PC-3 (cell line): ENCODE results near the gene BRPF1. TPM values are rescaled to one million over a fixed set of nuclear protein-coding genes. Genes with fewer than 3 reads are reported as not detected.

Experiments
- ATAC-seq: fragments of 200-7000 bp; cut with Tn5 transposase; 2 replicates; pipeline ENCODE4 v1.9.1; 2020; ENCODE audit warnings: mild to moderate bottlenecking, moderate library complexity
- BruUV-seq: library from RNA; stranded (reverse); fragments of 400-500 nt; replicated peaks from 2 replicates; lab custom pipeline; 2021; lab: Mats Ljungman, UMichigan
- CTCF ChIA-PET: fragments of 300-600 bp; sonication (Branson Sonifier 250); formaldehyde crosslinking; loops from one replicate; lab custom pipeline; 2022; ENCODE audit warnings: antibody characterized with exemption; lab: Charles Lee
- POLR2A ChIA-PET: fragments of 300-600 bp; sonication (Branson Sonifier 250); formaldehyde crosslinking; loops from one replicate; lab custom pipeline; 2022; ENCODE audit warnings: antibody characterized with exemption; ENCODE audit not compliant: unreplicated experiment; lab: Charles Lee
- DNase-seq: peaks from one replicate; pipeline ENCODE4 v3.0.0-alpha.2; 2015
- H2AFZ ChIP-seq: fragments of 300-600 bp; sonication (generic); 2 replicates; pipeline ENCODE4 v1.6.0; 2016; ENCODE audit warnings: antibody characterized with exemption, low read length
- H3F3A ChIP-seq: fragments of 300-600 bp; sonication (generic); one replicate; pipeline ENCODE4 v1.6.0; 2017; ENCODE audit warnings: antibody characterized with exemption, low read length, control low read depth, mild to moderate bottlenecking; ENCODE audit not compliant: unreplicated experiment
- H3K27ac ChIP-seq: fragments of 300-600 bp; sonication (generic); 2 replicates; pipeline ENCODE4 v1.5.1; 2016; ENCODE audit warnings: mild to moderate bottlenecking, low read length
- H3K27me3 ChIP-seq: fragments of 300-600 bp; sonication (generic); 2 replicates; pipeline ENCODE4 v1.6.1; 2016; ENCODE audit warnings: low read length, mixed read lengths
- H3K36me3 ChIP-seq: fragments of 300-600 bp; sonication (generic); 2 replicates; pipeline ENCODE4 v1.6.1; 2016; ENCODE audit warnings: low read depth, mixed run types, low read length, mixed read lengths
- H3K4me1 ChIP-seq: fragments of 300-600 bp; sonication (generic); 2 replicates; pipeline ENCODE4 v1.5.1; 2016; ENCODE audit warnings: low read length; ENCODE audit not compliant: insufficient read depth
- H3K4me2 ChIP-seq: fragments of 300-600 bp; sonication (generic); 2 replicates; pipeline ENCODE4 v1.6.0; 2016; ENCODE audit warnings: low read length
- H3K4me3 ChIP-seq: fragments of 300-600 bp; sonication (generic); 2 replicates; pipeline ENCODE4 v1.5.1; 2016; ENCODE audit warnings: mild to moderate bottlenecking, low read length, mixed read lengths
- H3K79me2 ChIP-seq: fragments of 300-600 bp; sonication (generic); 2 replicates; pipeline ENCODE4 v1.6.1; 2017; ENCODE audit warnings: low read length, mixed read lengths
- H3K9ac ChIP-seq: fragments of 300-600 bp; sonication (generic); 2 replicates; pipeline ENCODE4 v1.6.0; 2016; ENCODE audit warnings: mild to moderate bottlenecking, low read length
- H3K9me2 ChIP-seq: fragments of 300-600 bp; sonication (generic); replicated peaks from 2 replicates; pipeline ENCODE4 v1.6.1; 2016; ENCODE audit warnings: mixed run types, low read length, mixed read lengths
- H3K9me3 ChIP-seq: fragments of 300-600 bp; sonication (generic); 2 replicates; pipeline ENCODE4 v1.6.1; 2016; ENCODE audit warnings: low read length, mixed read lengths
- H4K20me1 ChIP-seq: fragments of 300-600 bp; sonication (generic); 2 replicates; pipeline ENCODE4 v1.6.1; 2016; ENCODE audit warnings: low read length, mixed read lengths
- CTCF ChIP-seq: fragments of 300-600 bp; sonication (generic); conservative IDR thresholded peaks from 2 replicates; pipeline ENCODE4 v1.5.1; 2017; ENCODE audit warnings: antibody characterized with exemption, low read depth, mild to moderate bottlenecking, low read length
- EZH2 ChIP-seq: fragments of 300-600 bp; sonication (generic); IDR thresholded peaks from one replicate; pipeline ENCODE4 v1.6.1; 2017; ENCODE audit warnings: antibody characterized with exemption, mild to moderate bottlenecking, low read length; ENCODE audit not compliant: unreplicated experiment
- EZH2phosphoT487 ChIP-seq: fragments of 300-600 bp; sonication (generic); IDR thresholded peaks from 2 replicates; pipeline ENCODE4 v1.6.1; 2018; ENCODE audit warnings: mild to moderate bottlenecking, antibody characterized with exemption, low read length, borderline replicate concordance
- intact Hi-C: fragments of 100-400 bp; cut with micrococcal nuclease; formaldehyde crosslinking; loops from 2 replicates; pipeline ENCODE4 v1.9.0; 2023
- total RNA-seq: library from RNA; depleted of rRNA; stranded (reverse); fragments of >200 nt; gene quantifications from 2 replicates; pipeline ENCODE4 v1.2.3, GENCODE V29; 2014

Gene BRPF1
- total RNA-seq, 1 experiment from 2014 or later, result 27.0 TPM

DNA sequence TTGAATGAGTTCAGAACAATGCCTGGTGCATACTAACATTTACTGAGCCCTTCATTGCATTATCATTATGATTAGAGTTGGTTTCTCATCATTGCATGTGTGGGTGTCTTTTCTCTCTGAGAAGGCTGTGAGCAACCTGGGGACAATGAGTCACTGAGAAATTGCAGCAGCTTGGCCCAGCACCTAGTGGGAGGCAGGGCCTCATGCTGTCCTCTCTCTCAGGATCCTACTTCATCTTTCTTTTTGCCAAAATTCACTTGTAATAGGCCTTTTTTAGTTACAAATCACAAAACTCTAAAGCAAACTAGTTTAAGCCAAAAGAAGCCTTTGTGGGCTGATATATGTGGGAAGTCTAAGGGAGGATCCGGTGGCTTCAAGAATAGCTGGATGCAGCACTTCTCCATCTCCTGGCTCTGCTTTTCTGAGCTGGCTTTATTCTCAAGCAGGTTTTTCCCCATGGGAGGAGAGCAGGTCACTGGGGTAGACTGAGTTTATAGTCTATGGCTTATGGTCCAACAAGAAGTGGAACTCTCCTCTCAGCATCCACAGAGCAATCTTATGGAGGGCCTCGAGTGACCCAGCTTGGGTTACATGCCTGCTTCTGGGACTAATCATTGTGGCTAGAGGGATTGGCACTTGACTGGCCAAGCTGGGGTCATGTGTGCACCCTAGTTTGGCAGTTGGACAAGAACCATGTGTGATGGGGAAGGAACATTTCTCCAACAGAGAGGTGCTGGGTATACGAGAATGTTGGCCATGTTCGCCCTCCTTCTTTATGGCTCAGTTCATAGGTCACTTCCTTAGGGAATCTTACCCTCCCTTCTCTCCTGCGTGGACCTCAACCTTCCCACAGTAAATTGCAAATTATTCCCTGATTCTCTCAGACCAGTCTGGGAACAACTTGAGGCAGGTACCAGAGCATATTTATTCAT lies 46.9 kb downstream of the BRPF1 start:
- H3K4me2 ChIP-seq, result no peak overlapping the region
- H3K4me3 ChIP-seq, result no peak overlapping the region
- no peaks in the 10 kb centered on the region for H3K27me3 ChIP-seq
- ChIA-PET CTCF (no interaction called here), POLR2A (no interaction called here)
- H3K4me1 ChIP-seq, result no peaks in the 10 kb centered on the region
- ATAC-seq (peak; percentile 55), DNase-seq (peak; percentile 19)
- H3K9me2 ChIP-seq, result no peaks in the 10 kb centered on the region
- TF ChIP-seq CTCF, result no peak
- no peak for TF ChIP-seq EZH2phosphoT487
- no peak for TF ChIP-seq EZH2
- H3F3A ChIP-seq, result no peaks in the 10 kb centered on the region
- H2AFZ ChIP-seq, result no peak overlapping the region
- no peaks in the 10 kb centered on the region for H3K79me2 ChIP-seq
- H4K20me1 ChIP-seq, result no peaks in the 10 kb centered on the region
- no peak overlapping the region for H3K9ac ChIP-seq
- no peak overlapping the region for H3K27ac ChIP-seq
- intact Hi-C loops, result loop anchor here (10.0 kb wide), 1 partner anchor 64 kb away; no protein-coding TSS in a partner anchor
- no TSS peak for BruUV-seq
- H3K9me3 ChIP-seq, result no peaks in the 10 kb centered on the region
- no peaks in the 10 kb centered on the region for H3K36me3 ChIP-seq

DNA sequence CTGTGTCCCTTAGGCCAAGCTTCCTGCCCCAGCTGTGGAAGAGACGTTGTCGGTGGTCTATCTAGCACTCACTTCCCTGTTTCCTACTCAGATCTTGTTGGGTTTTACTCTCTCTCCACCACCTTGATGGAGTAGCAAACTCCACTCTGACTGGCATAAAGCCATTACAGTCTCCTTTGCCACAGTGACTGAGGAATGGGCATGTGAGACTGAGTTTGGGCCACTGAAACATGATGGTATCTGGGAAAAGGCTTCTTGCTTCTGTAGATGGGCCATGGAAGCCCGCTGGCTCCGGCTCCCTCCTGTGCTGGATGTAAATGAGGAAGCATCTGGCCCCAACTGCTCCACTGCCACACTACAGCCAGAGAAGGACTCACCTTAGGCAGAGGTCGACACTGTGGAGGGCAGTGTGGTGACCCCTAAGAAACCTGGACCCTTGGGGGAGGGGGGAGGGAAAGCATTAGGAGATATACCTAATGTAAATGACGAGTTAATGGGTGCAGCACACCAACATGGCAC lies 47.6 kb downstream of the BRPF1 start:
- Histone ChIP-seq H3K4me3 (no peak overlapping the region), H2AFZ (no peak overlapping the region), H3K9ac (no peak overlapping the region), H3K9me3 (no peaks in the 10 kb centered on the region), H3K9me2 (no peaks in the 10 kb centered on the region), H3K79me2 (no peaks in the 10 kb centered on the region), H3F3A (no peaks in the 10 kb centered on the region), H3K4me2 (no peak overlapping the region), H3K27ac (no peak overlapping the region), H4K20me1 (no peaks in the 10 kb centered on the region), H3K4me1 (no peaks in the 10 kb centered on the region), H3K27me3 (no peaks in the 10 kb centered on the region), H3K36me3 (0 out of 2 replicates have a peak, but pooled peaks cover 3% of the 10 kb centered on the region)
- CTCF ChIA-PET, result no interaction called here
- no peak for TF ChIP-seq EZH2phosphoT487
- TF ChIP-seq EZH2, result no peak
- no peak for TF ChIP-seq CTCF
- POLR2A ChIA-PET, result no interaction called here
- intact Hi-C loops, result loop anchor here (10.0 kb wide), 1 partner anchor 64 kb away; no protein-coding TSS in a partner anchor
- no TSS peak for BruUV-seq
- no peak for DNase-seq
- no peak for ATAC-seq
